ENCODE measurements around the gene PRDM15.

DNA sequence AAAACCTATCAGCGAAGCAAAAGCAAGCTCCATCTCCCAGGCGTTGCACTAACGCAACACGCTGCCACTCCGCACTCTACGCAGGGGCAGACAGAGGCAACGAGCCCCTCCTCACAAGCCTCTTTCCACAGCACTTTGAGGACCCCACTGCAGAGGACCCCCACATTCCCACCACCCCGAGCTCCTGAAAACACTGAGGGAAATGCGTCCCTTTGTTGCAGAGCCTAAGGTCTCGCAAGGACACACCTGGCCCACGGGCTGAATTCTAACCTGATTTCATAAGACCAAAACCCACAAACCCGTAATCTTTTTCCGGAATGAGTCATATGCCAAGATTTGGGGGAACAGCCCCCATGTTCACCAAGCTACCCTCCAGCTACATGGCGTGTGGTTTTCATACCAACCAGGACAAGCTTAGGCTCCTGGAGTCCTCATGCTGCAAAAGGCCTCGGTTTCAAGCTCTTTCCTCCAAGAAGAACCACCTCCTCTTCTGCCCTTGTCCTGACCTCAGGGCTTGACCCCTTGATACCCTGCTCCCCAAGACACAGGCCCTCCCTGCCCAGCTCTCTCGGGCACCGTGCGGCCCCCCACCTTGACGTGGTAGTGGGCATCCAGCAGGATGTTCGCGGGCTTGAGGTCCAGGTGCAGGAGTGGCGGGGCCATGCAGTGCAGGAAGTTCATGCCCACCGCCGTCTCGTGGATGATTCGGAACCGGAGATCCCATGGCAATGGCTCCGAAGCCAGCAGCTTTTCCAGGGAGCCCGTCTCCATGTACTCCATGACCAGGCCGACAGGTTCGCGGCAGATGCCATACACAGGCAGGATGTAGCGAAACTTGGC, 123.0 kb downstream of the PRDM15 start:
- TF ChIP-seq EZH2 (IDR thresholded peaks at IDR 0.05; ENCODE audit: borderline replicate concordance, low read depth, low read length, poor library complexity, severe bottlenecking), result no peak
- TF ChIP-seq, protein P1, sequence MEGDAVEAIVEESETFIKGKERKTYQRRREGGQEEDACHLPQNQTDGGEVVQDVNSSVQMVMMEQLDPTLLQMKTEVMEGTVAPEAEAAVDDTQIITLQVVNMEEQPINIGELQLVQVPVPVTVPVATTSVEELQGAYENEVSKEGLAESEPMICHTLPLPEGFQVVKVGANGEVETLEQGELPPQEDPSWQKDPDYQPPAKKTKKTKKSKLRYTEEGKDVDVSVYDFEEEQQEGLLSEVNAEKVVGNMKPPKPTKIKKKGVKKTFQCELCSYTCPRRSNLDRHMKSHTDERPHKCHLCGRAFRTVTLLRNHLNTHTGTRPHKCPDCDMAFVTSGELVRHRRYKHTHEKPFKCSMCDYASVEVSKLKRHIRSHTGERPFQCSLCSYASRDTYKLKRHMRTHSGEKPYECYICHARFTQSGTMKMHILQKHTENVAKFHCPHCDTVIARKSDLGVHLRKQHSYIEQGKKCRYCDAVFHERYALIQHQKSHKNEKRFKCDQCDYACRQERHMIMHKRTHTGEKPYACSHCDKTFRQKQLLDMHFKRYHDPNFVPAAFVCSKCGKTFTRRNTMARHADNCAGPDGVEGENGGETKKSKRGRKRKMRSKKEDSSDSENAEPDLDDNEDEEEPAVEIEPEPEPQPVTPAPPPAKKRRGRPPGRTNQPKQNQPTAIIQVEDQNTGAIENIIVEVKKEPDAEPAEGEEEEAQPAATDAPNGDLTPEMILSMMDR (conservative IDR thresholded peaks at IDR 0.05; ENCODE audit: low read depth, low read length), result no peak

Data from A673 (cell line).